NCI-H2029 treated with DMSO at 0.1 percent for 48 hours (cell line): Measurements from ENCODE around the gene POMZP3.
"Not testable (repeated sequence)": the region's sequence is repeated elsewhere in the genome, so short reads cannot be mapped to it uniquely, and the experiment has no call there.

Experiments
- DNase-seq: peaks from one replicate; lab custom pipeline; 2025; lab: John Stamatoyannopoulos, UW

Gene POMZP3

DNA sequence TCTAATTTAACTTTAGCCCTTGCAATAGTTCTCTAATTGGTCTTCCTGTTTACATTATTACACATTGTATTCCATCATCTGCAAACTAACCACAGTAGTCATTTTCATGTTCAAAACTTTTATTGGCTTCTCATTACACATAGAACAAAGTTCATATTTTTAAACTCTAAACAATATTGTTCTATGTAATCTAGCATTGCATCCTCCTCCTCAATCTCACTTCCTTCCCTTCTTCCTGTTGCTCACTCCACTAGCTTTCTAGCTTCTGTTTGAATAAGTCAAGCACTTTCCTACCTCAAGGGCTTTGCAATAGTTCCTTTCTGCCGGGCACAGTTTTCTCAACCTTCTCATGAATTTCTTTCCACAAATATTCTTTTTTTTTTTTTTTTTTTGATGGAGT lies 38.5 kb downstream of the POMZP3 start:
- DNase-seq = not testable (repeated sequence)

DNA sequence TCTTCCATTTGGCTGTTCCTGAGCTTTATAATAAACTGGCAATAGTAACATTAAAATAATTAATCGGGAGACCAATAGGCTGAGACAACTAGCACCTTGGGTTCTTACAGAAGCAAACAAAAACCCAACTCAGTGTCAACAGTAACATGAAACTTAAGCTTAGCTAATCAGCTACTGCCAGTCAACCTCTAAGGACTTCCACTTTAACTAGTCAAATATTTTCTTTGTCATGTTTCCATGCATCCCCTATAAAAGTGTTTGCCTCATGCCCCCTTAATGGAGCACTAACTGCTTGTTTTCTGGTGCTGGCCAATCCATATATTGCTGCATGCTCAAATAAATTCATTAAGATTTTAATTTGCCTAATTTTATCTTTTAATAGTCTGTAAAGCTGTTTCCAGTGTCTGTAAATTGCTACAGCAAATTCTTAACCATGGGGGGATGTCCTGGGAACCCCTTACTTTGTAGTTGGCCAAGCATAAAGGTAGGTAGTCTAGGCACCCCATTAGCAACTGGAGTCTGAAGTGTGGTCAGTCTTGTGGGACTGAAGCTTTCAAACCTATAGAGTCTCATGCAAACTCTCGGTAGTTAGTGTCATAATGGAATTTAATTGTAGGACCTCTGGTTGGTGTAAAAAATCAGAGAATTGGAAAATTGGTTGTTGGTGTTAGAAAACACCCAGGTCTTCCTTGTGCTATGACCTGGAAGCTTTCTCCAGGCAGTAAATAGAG lies 40.3 kb downstream of the POMZP3 start:
- DNase-seq = peak; percentile 85

DNA sequence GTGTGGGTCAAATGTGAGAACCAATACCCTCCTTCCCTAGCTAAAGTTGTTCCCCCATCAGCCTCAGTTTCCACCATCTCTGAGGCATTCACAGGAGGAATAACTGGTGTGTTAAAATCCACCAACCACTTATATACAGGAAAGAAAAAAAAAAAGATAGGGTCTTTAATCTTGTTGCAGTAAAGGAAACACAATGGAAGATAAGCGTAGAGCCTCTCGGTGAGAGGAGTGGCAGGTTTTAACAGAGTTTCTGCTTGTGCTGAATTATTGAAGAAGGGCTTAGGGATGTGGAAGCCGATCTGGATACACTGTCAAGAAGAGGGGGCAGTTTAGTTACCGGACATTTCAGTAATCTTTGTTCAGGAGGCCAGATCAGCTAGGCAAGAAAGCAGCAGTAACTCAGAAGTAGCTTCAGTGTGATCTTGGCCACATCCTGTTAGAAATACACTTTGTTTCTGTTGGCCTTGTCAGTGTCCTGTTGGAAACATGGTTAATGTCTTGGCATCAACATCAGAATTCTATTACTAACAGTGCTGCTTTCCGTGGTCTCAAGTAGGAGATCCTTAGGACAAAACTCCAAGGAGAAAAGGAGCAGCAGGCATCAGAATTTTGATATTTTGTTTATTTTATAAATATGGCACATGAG lies 43.3 kb downstream of the POMZP3 start:
- DNase-seq = not testable (repeated sequence)

DNA sequence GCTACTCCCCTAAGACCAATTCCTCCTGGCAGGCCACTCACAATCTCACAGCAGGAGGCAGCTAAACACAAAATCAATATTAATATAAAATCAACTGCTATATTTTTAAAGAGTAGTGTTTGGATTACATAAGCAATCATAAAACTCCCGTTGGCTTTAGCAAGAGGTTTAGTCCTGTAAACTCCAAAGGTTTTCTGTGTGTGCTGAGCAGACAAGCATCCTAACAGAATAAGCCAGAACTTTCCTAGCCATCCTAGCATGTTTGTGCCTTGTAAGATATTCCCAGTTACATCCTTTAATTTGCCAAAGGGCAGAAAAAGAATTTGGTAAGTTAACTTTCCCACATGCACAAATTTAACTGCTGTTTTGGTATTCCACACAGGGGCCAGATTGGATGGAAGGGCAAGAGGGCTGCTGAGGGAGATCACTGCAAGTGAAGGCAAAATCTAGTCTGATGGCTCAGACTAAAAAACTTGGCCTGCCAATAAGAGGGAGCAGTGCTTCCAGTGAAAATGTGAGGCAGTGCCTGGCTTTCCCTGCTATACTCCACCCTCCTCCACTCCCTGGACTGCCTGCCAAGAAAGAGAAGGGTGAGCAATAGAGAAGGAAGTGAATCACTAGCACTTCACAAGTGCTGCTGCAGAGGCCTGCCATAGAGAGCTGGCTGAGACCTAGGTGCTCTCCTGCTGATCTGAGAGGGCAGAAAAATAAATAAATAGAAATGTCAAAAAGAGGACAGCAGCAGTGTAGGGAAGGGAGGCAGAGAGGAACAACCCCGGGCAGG lies 44.0 kb downstream of the POMZP3 start:
- peak; percentile 35 for DNase-seq

DNA sequence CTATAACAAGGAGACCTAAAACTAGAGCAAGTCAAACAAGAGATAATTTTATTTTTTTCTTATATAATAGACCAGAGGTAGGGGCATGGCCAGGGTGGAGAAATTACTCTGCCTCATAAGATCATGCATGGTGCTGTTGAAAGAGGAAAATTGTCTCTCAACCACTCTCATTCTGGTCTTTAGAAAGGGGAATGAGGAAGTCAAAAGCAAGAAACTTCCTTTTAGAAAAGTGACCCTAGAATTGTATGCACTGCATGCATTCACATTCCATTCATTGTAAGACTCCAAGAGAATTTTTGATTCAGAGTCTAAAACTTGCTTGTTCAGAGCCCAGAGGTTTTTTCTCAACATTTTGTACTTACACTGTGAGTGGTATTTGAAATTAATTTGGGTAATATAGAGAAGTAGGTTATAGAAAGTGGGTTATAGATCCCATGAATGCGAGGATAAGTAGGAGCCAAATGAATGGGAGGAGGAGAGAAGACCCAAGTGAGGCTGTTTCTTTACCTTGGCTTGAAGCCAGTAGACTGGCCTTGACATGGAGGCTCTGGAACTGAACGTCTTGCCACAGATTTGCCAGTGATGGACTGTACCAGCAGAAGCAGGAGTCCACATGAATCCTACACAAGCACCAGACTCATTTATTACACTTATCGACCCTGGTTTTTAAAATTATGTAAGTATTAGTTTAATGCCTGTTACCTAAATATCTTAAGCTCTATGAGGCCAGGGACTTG lies 51.0 kb downstream of the POMZP3 start:
- not testable (repeated sequence) for DNase-seq

GRCh38 chr7:76575431-76575830 lies 51.6 kb downstream of the POMZP3 start:
- DNase-seq = not testable (repeated sequence)

GRCh38 chr7:76572296-76572695 lies 54.8 kb downstream of the POMZP3 start:
- not testable (repeated sequence) for DNase-seq

DNA sequence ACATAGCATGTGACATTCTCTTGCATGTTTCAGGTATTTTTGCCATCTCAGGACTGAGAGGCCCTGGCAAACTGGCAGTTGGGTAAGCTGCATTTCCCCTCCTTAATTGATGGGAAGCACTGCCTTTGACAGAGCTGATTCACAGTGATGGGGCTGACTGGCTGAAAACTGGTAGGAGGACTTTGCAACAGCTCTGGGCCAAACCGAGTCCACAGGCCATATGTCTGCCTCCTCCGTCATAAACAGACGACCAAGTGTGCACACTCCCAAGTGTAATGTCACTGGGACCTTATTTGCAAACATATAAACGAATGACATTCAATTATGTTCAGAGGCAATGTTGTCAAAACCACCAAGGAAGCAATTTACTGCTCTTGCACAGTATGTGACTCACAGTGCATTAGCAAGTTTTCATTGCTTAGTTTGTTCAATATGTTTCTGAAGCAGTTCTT lies 56.7 kb downstream of the POMZP3 start:
- DNase-seq = not testable (repeated sequence)

- DNase-seq = not testable (repeated sequence)
Measured at GRCh38 chr7:76568742-76569141, 58.3 kb downstream of the POMZP3 start.

GRCh38 chr7:76567753-76568152 lies 59.3 kb downstream of the POMZP3 start:
- not testable (repeated sequence) for DNase-seq

GRCh38 chr7:76567311-76567710 lies 59.8 kb downstream of the POMZP3 start:
- not testable (repeated sequence) for DNase-seq

DNA sequence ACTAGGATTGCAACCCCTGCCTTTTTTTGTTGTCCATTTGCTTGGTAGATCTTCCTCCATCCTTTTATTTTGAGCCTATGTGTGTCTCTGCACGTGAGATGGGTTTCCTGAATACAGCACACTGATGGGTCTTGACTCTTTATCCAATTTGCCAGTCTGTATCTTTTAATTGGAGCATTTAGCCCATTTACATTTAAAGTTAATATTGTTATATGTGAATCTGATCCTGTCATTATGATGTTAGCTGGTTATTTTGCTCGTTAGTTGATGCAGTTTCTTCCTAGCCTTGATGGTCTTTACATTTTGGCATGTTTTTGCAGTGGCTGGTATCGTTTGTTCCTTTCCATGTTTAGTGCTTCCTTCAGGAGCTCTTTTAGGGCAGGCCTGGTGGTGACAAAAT lies 62.1 kb downstream of the POMZP3 start:
- DNase-seq = not testable (repeated sequence)

DNA sequence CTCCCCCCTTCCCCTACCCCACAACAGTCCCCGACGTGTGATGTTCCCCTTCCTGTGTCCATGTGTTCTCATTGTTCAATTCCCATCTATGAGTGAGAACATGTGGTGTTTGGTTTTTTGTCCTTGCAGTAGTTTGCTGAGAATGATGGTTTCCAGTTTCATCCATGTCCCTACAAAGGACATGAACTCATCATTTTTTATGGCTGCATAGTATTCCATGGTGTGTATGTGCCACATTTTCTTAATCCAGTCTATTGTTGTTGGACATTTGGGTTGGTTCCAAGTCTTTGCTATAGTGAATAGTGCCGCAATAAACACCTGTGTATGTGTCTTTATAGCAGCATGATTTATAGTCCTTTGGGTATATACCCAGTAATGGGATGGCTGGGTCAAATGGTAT lies 65.7 kb downstream of the POMZP3 start:
- DNase-seq = not testable (repeated sequence)

DNA sequence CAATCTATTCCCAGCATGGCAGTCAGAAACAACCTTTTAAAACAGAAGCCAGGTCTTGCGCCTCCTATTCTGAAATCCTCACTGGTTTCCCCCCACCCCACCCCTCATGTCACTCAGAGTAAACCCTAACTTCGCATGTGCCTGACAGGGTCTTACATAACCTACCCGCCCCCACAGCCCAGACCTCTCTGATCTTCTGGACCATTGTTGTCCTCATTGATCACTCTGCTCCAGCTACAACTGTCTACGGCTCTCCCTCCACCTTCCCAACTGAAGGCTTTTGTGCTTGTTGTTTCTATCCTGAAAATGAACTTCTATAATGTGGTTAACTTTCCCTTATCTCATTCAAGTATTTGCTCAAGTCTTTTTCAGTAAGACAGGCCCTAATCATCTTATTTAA lies 66.9 kb downstream of the POMZP3 start:
- not testable (repeated sequence) for DNase-seq
